MCF 10A (cell line): ENCODE measurements around the gene GUCY1A2. TPM values are rescaled to one million over a fixed set of nuclear protein-coding genes. Genes with fewer than 3 reads are reported as not detected.
"Not testable (repeated sequence)": the region's sequence is repeated elsewhere in the genome, so short reads cannot be mapped to it uniquely, and the experiment has no call there.

Experiments used
- BruUV-seq: library from RNA; stranded (reverse); fragments of 400-500 nt; replicated peaks from 2 replicates; lab custom pipeline; 2021; lab: Mats Ljungman, UMichigan
- CTCF ChIA-PET: fragments of 300-600 bp; sonication (Branson Sonifier 250); formaldehyde crosslinking; extraction: SDS; loops from one replicate; lab custom pipeline; 2021; ENCODE audit warnings: antibody characterized with exemption, inconsistent platforms; lab: Yijun Ruan, JAX
- POLR2A ChIA-PET: fragments of 300-600, 350-650 bp; sonication (Branson Sonifier 250); formaldehyde crosslinking; extraction: SDS; loops from one replicate; lab custom pipeline; 2020; ENCODE audit warnings: antibody characterized with exemption, inconsistent platforms; lab: Yijun Ruan, JAX
- DNase-seq: peaks from one replicate; pipeline ENCODE4 v3.0.0-alpha.2; 2018; ENCODE audit not compliant: unreplicated experiment
- H3K27ac Mint-ChIP-seq: one replicate; pipeline ENCODE4 v1.8.0; 2022; ENCODE audit warnings: mild to moderate bottlenecking, low read depth, mixed read lengths; ENCODE audit not compliant: unreplicated experiment
- H3K27me3 Mint-ChIP-seq: one replicate; pipeline ENCODE4 v1.8.0; 2022; ENCODE audit warnings: mixed read lengths; ENCODE audit not compliant: insufficient read depth, unreplicated experiment
- H3K36me3 Mint-ChIP-seq: one replicate; pipeline ENCODE4 v1.8.0; 2022; ENCODE audit warnings: mild to moderate bottlenecking, moderate library complexity, mixed read lengths; ENCODE audit not compliant: insufficient read depth, unreplicated experiment
- H3K4me1 Mint-ChIP-seq: one replicate; pipeline ENCODE4 v1.8.0; 2022; ENCODE audit warnings: mixed read lengths; ENCODE audit not compliant: insufficient read depth, unreplicated experiment
- H3K4me3 Mint-ChIP-seq: one replicate; pipeline ENCODE4 v1.8.0; 2022; ENCODE audit warnings: mild to moderate bottlenecking, moderate library complexity, mixed read lengths; ENCODE audit not compliant: unreplicated experiment
- H3K9me3 Mint-ChIP-seq: one replicate; pipeline ENCODE4 v1.8.0; 2022; ENCODE audit warnings: mixed read lengths; ENCODE audit not compliant: unreplicated experiment
- CTCF ChIP-seq: fragments of 200-600 bp; IDR thresholded peaks from one replicate; pipeline ENCODE4 v1.8.0; 2022; ENCODE audit warnings: antibody characterized with exemption, mild to moderate bottlenecking; ENCODE audit not compliant: unreplicated experiment
- intact Hi-C: fragments of 100-400 bp; cut with micrococcal nuclease; formaldehyde crosslinking; loops from 2 replicates; pipeline ENCODE4 v1.14.1; 2022
- total RNA-seq: library from RNA; stranded (reverse); gene quantifications from 2 replicates; pipeline ENCODE4 v1.2.3, GENCODE V29; 2022

Gene GUCY1A2
- total RNA-seq, 1 experiment from 2014 or later = 0.09 TPM

DNA sequence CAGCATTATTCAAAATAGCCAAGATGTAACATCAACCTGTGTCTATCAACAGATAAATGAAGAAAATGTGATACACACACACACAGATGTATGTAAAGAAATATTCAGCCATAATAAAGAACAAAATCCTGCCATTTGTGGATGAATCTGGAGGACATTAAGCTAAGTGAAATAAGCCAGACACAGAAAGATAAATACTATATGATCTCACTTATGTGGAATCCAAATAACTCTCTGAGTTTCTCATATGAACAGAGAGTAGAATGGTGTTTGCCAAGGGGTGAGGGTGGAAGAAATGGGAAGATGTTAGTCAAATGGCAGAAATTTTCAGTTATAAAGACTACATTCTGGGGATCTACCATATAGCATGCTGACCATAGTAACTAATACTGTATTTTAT lies 224.2 kb downstream of the GUCY1A2 start:
- DNase-seq = no peak
- H3K4me3 Mint-ChIP-seq = no peak overlapping the region
- H3K36me3 Mint-ChIP-seq = no peaks in the 10 kb centered on the region
- H3K27ac Mint-ChIP-seq = no peak overlapping the region
- no peak for TF ChIP-seq CTCF
- no peaks in the 10 kb centered on the region for H3K27me3 Mint-ChIP-seq
- POLR2A ChIA-PET = no interaction called here
- H3K4me1 Mint-ChIP-seq = peaks cover 13% of the 10 kb centered on the region
- CTCF ChIA-PET = interaction anchor here (0.7 kb wide), 1 partner anchor 220 kb away, joined by 3 read pairs; no protein-coding TSS in a partner anchor
- no TSS peak for BruUV-seq
- peaks cover 8% of the 10 kb centered on the region for H3K9me3 Mint-ChIP-seq
- intact Hi-C loops = no loop called here

DNA sequence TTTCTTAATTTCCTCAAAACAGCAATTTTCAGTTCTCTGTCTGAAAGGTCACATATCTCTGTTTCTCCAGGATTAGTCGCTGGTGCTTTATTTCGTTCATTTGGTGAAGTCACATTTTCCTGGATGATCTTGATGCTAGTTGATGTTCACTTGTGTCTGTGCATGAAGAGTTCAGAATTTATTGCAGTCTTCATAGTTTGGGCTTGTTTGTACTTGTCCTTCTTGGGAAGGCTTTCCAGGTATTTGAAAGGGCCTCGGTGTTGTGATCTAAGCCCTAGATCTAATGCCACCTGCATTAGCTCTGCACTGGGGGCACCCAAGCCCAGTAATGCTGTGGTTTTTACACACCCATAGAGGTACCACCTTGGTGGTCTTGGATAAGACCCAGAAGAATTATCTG lies 228.9 kb downstream of the GUCY1A2 start:
- H3K4me3 Mint-ChIP-seq = no peak overlapping the region
- peak overlapping the region; percentile 23 for H3K27ac Mint-ChIP-seq
- POLR2A ChIA-PET = no interaction called here
- H3K36me3 Mint-ChIP-seq = no peaks in the 10 kb centered on the region
- intact Hi-C loops = no loop called here
- CTCF ChIA-PET = no interaction called here
- no peak for TF ChIP-seq CTCF
- peaks cover 13% of the 10 kb centered on the region for H3K4me1 Mint-ChIP-seq
- no peaks in the 10 kb centered on the region for H3K27me3 Mint-ChIP-seq
- DNase-seq = peak; percentile 11
- no TSS peak for BruUV-seq
- peaks cover 8% of the 10 kb centered on the region for H3K9me3 Mint-ChIP-seq

GRCh38 chr11:106787454-106787853 lies 230.8 kb downstream of the GUCY1A2 start:
- POLR2A ChIA-PET = no interaction called here
- Mint-ChIP-seq H3K4me3 (no peak overlapping the region), H3K36me3 (no peaks in the 10 kb centered on the region), H3K9me3 (peaks cover 8% of the 10 kb centered on the region), H3K27me3 (no peaks in the 10 kb centered on the region), H3K27ac (no peak overlapping the region), H3K4me1 (peaks cover 8% of the 10 kb centered on the region)
- no peak for TF ChIP-seq CTCF
- no peak for DNase-seq
- BruUV-seq = no TSS peak
- CTCF ChIA-PET = no interaction called here
- intact Hi-C loops = no loop called here

GRCh38 chr11:106785913-106786650 lies 232.2 kb downstream of the GUCY1A2 start:
- DNase-seq = no peak
- Mint-ChIP-seq H3K36me3 (no peaks in the 10 kb centered on the region), H3K27me3 (no peaks in the 10 kb centered on the region), H3K9me3 (peaks cover 8% of the 10 kb centered on the region), H3K4me1 (peaks cover 8% of the 10 kb centered on the region), H3K27ac (no peak overlapping the region), H3K4me3 (no peak overlapping the region)
- intact Hi-C loops = no loop called here
- ChIA-PET CTCF (interaction anchor here (0.9 kb wide), 1 partner anchor 28 kb away, joined by 3 read pairs; no protein-coding TSS in a partner anchor), POLR2A (interaction anchor here (0.6 to 1.1 kb wide), 2 partner anchors 38 to 275 kb away, joined by 3 read pairs; no protein-coding TSS in a partner anchor)
- TF ChIP-seq CTCF = no peak
- BruUV-seq = no TSS peak

GRCh38 chr11:106777302-106777701 lies 241.0 kb downstream of the GUCY1A2 start:
- CTCF ChIA-PET = interaction anchor here (0.8 kb wide), 1 partner anchor 277 kb away, joined by 5 read pairs; no protein-coding TSS in a partner anchor
- H3K27me3 Mint-ChIP-seq, intact Hi-C loops, POLR2A ChIA-PET, H3K9me3 Mint-ChIP-seq, BruUV-seq, H3K27ac Mint-ChIP-seq, H3K4me1 Mint-ChIP-seq, H3K36me3 Mint-ChIP-seq, H3K4me3 Mint-ChIP-seq, DNase-seq: not testable (repeated sequence)
